ENCODE measurements around the gene ZNF496. TPM values are rescaled to one million over a fixed set of nuclear protein-coding genes. Genes with fewer than 3 reads are reported as not detected.

Gene ZNF496
- total and polyA plus RNA-seq, 2 donors from 2014 or later: 6.3 to 27.0 TPM

- no peak for FAIRE-seq
- Histone ChIP-seq H3K9me3 (ENCODE audit: control insufficient read depth in 2 of 3, insufficient read depth in 1 of 3, low read length in 3 of 3) (no peaks in the 10 kb centered on the region), H3K4me3 (ENCODE audit: low read length in 3 of 3) (no peak overlapping the region), H3K27me3 (ENCODE audit: control insufficient read depth, insufficient read depth, low read length) (no peaks in the 10 kb centered on the region), H3K27ac (ENCODE audit: low read depth in 2 of 2, low read length in 2 of 2) (no peak overlapping the region), H3K9ac (ENCODE audit: low read length in 3 of 3) (no peak overlapping the region), H3K36me3 (ENCODE audit: control insufficient read depth in 2 of 3, insufficient read depth in 3 of 3, low read length in 3 of 3) (peaks cover 4 to 39% (median 17%) of the 10 kb centered on the region in 3 donors), H3K4me1 (ENCODE audit: control insufficient read depth in 2 of 3, insufficient read depth in 2 of 3, low read depth in 1 of 3, low read length in 3 of 3) (peaks cover 0 to 9% (median 9%) of the 10 kb centered on the region in 3 donors)
- no peak for TF ChIP-seq CTCF (IDR thresholded peaks at IDR 0.05; ENCODE audit: borderline replicate concordance, extremely low read depth, insufficient read depth)
- intact Hi-C loops (cut with DNase I): no loop called here
- DNase-seq: no peak
These were observed 5.1 kb downstream of the ZNF496 start for GRCh38 chr1:247326411-247327130.

- Histone ChIP-seq H3K36me3 (ENCODE audit: control insufficient read depth in 2 of 3, insufficient read depth in 3 of 3, low read length in 3 of 3) (peaks cover 4 to 47% (median 17%) of the 10 kb centered on the region in 3 donors), H3K9ac (ENCODE audit: low read length in 3 of 3) (no peak overlapping the region), H3K9me3 (ENCODE audit: control insufficient read depth in 2 of 3, insufficient read depth in 1 of 3, low read length in 3 of 3) (no peaks in the 10 kb centered on the region), H3K4me3 (ENCODE audit: low read length in 3 of 3) (no peak overlapping the region), H3K4me1 (ENCODE audit: control insufficient read depth in 2 of 3, insufficient read depth in 2 of 3, low read depth in 1 of 3, low read length in 3 of 3) (peaks cover 0 to under 1% (median under 1%) of the 10 kb centered on the region in 3 donors), H3K27me3 (ENCODE audit: control insufficient read depth, insufficient read depth, low read length) (no peaks in the 10 kb centered on the region), H3K27ac (ENCODE audit: low read depth in 2 of 2, low read length in 2 of 2) (no peak overlapping the region)
- TF ChIP-seq CTCF (IDR thresholded peaks at IDR 0.05; ENCODE audit: borderline replicate concordance, extremely low read depth, insufficient read depth): no peak
- intact Hi-C loops (cut with DNase I): no loop called here
- FAIRE-seq (no peak), DNase-seq (no peak)
These were observed 6.7 kb downstream of the ZNF496 start for GRCh38 chr1:247324923-247325322.

GRCh38 chr1:247324204-247324787 lies 7.4 kb downstream of the ZNF496 start:
- FAIRE-seq (no peak), DNase-seq (no peak)
- Histone ChIP-seq H3K27me3 (ENCODE audit: control insufficient read depth, insufficient read depth, low read length) (no peaks in the 10 kb centered on the region), H3K36me3 (ENCODE audit: control insufficient read depth in 2 of 3, insufficient read depth in 3 of 3, low read length in 3 of 3) (peaks cover 4 to 44% (median 15%) of the 10 kb centered on the region in 3 donors), H3K9me3 (ENCODE audit: control insufficient read depth in 2 of 3, insufficient read depth in 1 of 3, low read length in 3 of 3) (no peaks in the 10 kb centered on the region), H3K9ac (ENCODE audit: low read length in 3 of 3) (no peak overlapping the region), H3K27ac (ENCODE audit: low read depth in 2 of 2, low read length in 2 of 2) (no peak overlapping the region), H3K4me3 (ENCODE audit: low read length in 3 of 3) (no peak overlapping the region), H3K4me1 (ENCODE audit: control insufficient read depth in 2 of 3, insufficient read depth in 2 of 3, low read depth in 1 of 3, low read length in 3 of 3) (no peaks in the 10 kb centered on the region)
- TF ChIP-seq CTCF (IDR thresholded peaks at IDR 0.05; ENCODE audit: borderline replicate concordance, extremely low read depth, insufficient read depth): no peak
- intact Hi-C loops (cut with DNase I): no loop called here
